HG02588 (cell line): ENCODE measurements around the gene EPHX1.
"Not testable (repeated sequence)": the region's sequence is repeated elsewhere in the genome, so short reads cannot be mapped to it uniquely, and the experiment has no call there.

Experiments used
- ATAC-seq: cut with Tn5 transposase; IDR thresholded peaks from one replicate; pipeline ENCODE4 v1.9.1; 2021; ENCODE audit warnings: mild to moderate bottlenecking, moderate library complexity; ENCODE audit not compliant: unreplicated experiment

EPHX1 gene

GRCh38 chr1:225815526-225816178, 5.7 kb downstream of the EPHX1 start:
- no peak for ATAC-seq

GRCh38 chr1:225816643-225817538, 7.0 kb downstream of the EPHX1 start:
- no peak for ATAC-seq

GRCh38 chr1:225817611-225818061, 7.7 kb downstream of the EPHX1 start:
- ATAC-seq = no peak

GRCh38 chr1:225818229-225818628, 8.3 kb downstream of the EPHX1 start:
- no peak for ATAC-seq

- ATAC-seq = no peak
These were observed 9.6 kb downstream of the EPHX1 start for GRCh38 chr1:225819346-225820192.

- ATAC-seq = no peak
These were observed 10.7 kb downstream of the EPHX1 start for GRCh38 chr1:225820522-225821120.

- no peak for ATAC-seq
These were observed 12.9 kb downstream of the EPHX1 start for GRCh38 chr1:225822655-225823403.

- no peak for ATAC-seq
These were observed 13.9 kb downstream of the EPHX1 start for GRCh38 chr1:225823811-225824261.

GRCh38 chr1:225824533-225824941, 14.6 kb downstream of the EPHX1 start:
- no peak for ATAC-seq

- no peak for ATAC-seq
These were observed 15.2 kb downstream of the EPHX1 start for GRCh38 chr1:225825078-225825477.

- no peak for ATAC-seq
These were observed 15.7 kb downstream of the EPHX1 start for GRCh38 chr1:225825607-225826007.

GRCh38 chr1:225827076-225827475, 17.2 kb downstream of the EPHX1 start:
- ATAC-seq = no peak

- no peak for ATAC-seq
These were observed 18.9 kb downstream of the EPHX1 start for GRCh38 chr1:225828706-225829345.

GRCh38 chr1:225830841-225831240, 20.9 kb downstream of the EPHX1 start:
- ATAC-seq = no peak

- no peak for ATAC-seq
These were observed 24.7 kb downstream of the EPHX1 start for GRCh38 chr1:225834417-225835329.

GRCh38 chr1:225835856-225836255, 25.9 kb downstream of the EPHX1 start:
- ATAC-seq = no peak

- ATAC-seq = not testable (repeated sequence)
These were observed 26.4 kb downstream of the EPHX1 start for GRCh38 chr1:225836296-225836695.

GRCh38 chr1:225838793-225839192, 28.9 kb downstream of the EPHX1 start:
- no peak for ATAC-seq
